Keratinocyte (primary cell): ENCODE measurements around the gene MYO1E. TPM values are rescaled to one million over a fixed set of nuclear protein-coding genes. Genes with fewer than 3 reads are reported as not detected.
A peak's percentile ranks its signal among the peaks of the same experiment; 100 is the strongest.

ENCODE experiments used
- DNase-seq: peaks from one replicate; pipeline ENCODE4 v3.0.0-alpha.2; 2011; ENCODE audit warnings: low read depth, missing footprints, low spot score
- FAIRE-seq: peaks from 2 replicates; lab custom pipeline; 2011; peaks lifted over from hg19 to GRCh38; lab: Jason Lieb, UNC
- H2AFZ ChIP-seq: 2 replicates; pipeline ENCODE4 v1.6.0; 2012; ENCODE audit warnings: low read length, control low read depth, inconsistent platforms; ENCODE audit not compliant: control insufficient read depth
- H3K27ac ChIP-seq: 2 replicates; pipeline ENCODE4 v1.5.1; 2011; ENCODE audit warnings: low read length; ENCODE audit not compliant: control insufficient read depth, insufficient read depth
- H3K27me3 ChIP-seq: 3 replicates; pipeline ENCODE4 v1.6.0; 2011; ENCODE audit warnings: low read length; ENCODE audit not compliant: control insufficient read depth, insufficient read depth; ENCODE audit errors: extremely low read depth
- H3K36me3 ChIP-seq, 2 experiments: 2 replicates in 1 of 2; 3 replicates in 1 of 2; pipeline ENCODE4 v1.5.1; 2011; ENCODE audit warnings: low read length in 2 of 2, mild to moderate bottlenecking in 1 of 2; ENCODE audit not compliant: control insufficient read depth in 2 of 2, insufficient read depth in 2 of 2; ENCODE audit errors: extremely low read depth in 1 of 2
- H3K4me1 ChIP-seq: 3 replicates; pipeline ENCODE4 v1.5.1; 2011; ENCODE audit warnings: low read length; ENCODE audit not compliant: control insufficient read depth, insufficient read depth; ENCODE audit errors: extremely low read depth
- H3K4me2 ChIP-seq: 3 replicates; pipeline ENCODE4 v1.6.0; 2011; ENCODE audit warnings: low read depth, low read length; ENCODE audit not compliant: control insufficient read depth, insufficient read depth; ENCODE audit errors: extremely low read depth
- H3K4me3 ChIP-seq, 3 experiments: fragments of 200-600 bp in 1 of 3; sonication (generic) in 1 of 3; 2 replicates in 2 of 3; 3 replicates in 1 of 3; pipeline ENCODE4 v1.5.1; 2011 to 2016; ENCODE audit warnings: low read length in 3 of 3, mild to moderate bottlenecking in 3 of 3, control low read depth in 2 of 3, inconsistent platforms in 1 of 3, low read depth in 1 of 3, mixed read lengths in 1 of 3, mixed run types in 1 of 3, moderate library complexity in 1 of 3; ENCODE audit not compliant: control insufficient read depth in 2 of 3, insufficient read depth in 2 of 3; ENCODE audit errors: extremely low read depth in 1 of 3
- H3K79me2 ChIP-seq: 2 replicates; pipeline ENCODE4 v1.6.0; 2012; ENCODE audit warnings: low read length; ENCODE audit not compliant: control insufficient read depth, insufficient read depth
- H3K9ac ChIP-seq: 3 replicates; pipeline ENCODE4 v1.6.0; 2011; ENCODE audit warnings: low read length; ENCODE audit not compliant: control insufficient read depth, insufficient read depth; ENCODE audit errors: extremely low read depth
- H3K9me1 ChIP-seq: 3 replicates; pipeline ENCODE4 v1.6.0; 2011; ENCODE audit warnings: low read length; ENCODE audit not compliant: control insufficient read depth, insufficient read depth; ENCODE audit errors: extremely low read depth
- H3K9me3 ChIP-seq: 2 replicates; pipeline ENCODE4 v1.5.1; 2012; ENCODE audit warnings: low read depth, low read length; ENCODE audit not compliant: control insufficient read depth
- H4K20me1 ChIP-seq: 3 replicates; pipeline ENCODE4 v1.6.0; 2011; ENCODE audit warnings: low read length; ENCODE audit not compliant: control insufficient read depth, insufficient read depth; ENCODE audit errors: extremely low read depth
- EZH2 ChIP-seq: IDR thresholded peaks from one replicate; pipeline ENCODE4 v1.6.1; 2012; ENCODE audit warnings: inconsistent platforms, mild to moderate bottlenecking, low read length, moderate library complexity
- dilution Hi-C: fragments of 300-500 bp; cut with MboI; formaldehyde crosslinking; loops from one replicate; pipeline ENCODE4 v1.7.0; 2020; ENCODE audit warnings: low sequenced_read_pairs; ENCODE audit not compliant: extremely low pct_ligation_motif_present
- polyA plus RNA-seq, 5 experiments: library from polyadenylated mRNA; depleted of rRNA in 3 of 5; stranded (reverse) in 3 of 5; stranded (forward) in 1 of 5; unstranded in 1 of 5; fragments of >200 nt; gene quantifications; 1 replicate in 1 of 5; 2 replicates in 3 of 5; 3 replicates in 1 of 5; pipeline versions ENCODE4 v1.2.1 to v1.2.3, GENCODE V29; 2011 to 2012; ENCODE audit warnings: missing spikeins in 2 of 5, low read depth in 1 of 5, low replicate concordance in 1 of 5
- TF ChIP-seq, protein P1 (sequence below), 3 experiments: IDR thresholded peaks in 1 of 3; conservative IDR thresholded peaks in 1 of 3; optimal IDR thresholded peaks in 1 of 3; 2 replicates in 2 of 3; 3 replicates in 1 of 3; pipeline versions ENCODE3 to v1.5.1; 2011; ENCODE audit warnings: low read length in 3 of 3, mild to moderate bottlenecking in 3 of 3, moderate library complexity in 2 of 3, control low read depth in 1 of 3, inconsistent platforms in 1 of 3; ENCODE audit not compliant: insufficient read depth in 2 of 3; ENCODE audit errors: extremely low read depth in 1 of 3

Gene MYO1E
- polyA plus RNA-seq, 1 donor (not counting 4 experiments of a cell fraction or from before 2014, with no cell fraction given), result 213 TPM

- H3K27ac ChIP-seq, result no peak overlapping the region
- peaks cover 6% of the 10 kb centered on the region for H3K4me1 ChIP-seq
- no peaks in the 10 kb centered on the region for H4K20me1 ChIP-seq
- no peaks in the 10 kb centered on the region for H3K79me2 ChIP-seq
- H3K27me3 ChIP-seq, result no peaks in the 10 kb centered on the region
- no peak for TF ChIP-seq EZH2
- TF ChIP-seq, protein P1, sequence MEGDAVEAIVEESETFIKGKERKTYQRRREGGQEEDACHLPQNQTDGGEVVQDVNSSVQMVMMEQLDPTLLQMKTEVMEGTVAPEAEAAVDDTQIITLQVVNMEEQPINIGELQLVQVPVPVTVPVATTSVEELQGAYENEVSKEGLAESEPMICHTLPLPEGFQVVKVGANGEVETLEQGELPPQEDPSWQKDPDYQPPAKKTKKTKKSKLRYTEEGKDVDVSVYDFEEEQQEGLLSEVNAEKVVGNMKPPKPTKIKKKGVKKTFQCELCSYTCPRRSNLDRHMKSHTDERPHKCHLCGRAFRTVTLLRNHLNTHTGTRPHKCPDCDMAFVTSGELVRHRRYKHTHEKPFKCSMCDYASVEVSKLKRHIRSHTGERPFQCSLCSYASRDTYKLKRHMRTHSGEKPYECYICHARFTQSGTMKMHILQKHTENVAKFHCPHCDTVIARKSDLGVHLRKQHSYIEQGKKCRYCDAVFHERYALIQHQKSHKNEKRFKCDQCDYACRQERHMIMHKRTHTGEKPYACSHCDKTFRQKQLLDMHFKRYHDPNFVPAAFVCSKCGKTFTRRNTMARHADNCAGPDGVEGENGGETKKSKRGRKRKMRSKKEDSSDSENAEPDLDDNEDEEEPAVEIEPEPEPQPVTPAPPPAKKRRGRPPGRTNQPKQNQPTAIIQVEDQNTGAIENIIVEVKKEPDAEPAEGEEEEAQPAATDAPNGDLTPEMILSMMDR (optimal IDR thresholded peaks at IDR 0.05 in 1 of 3, IDR thresholded peaks at IDR 0.05 in 1 of 3, conservative IDR thresholded peaks at IDR 0.05 in 1 of 3; ENCODE audit: extremely low read depth in 1 of 3, insufficient read depth in 2 of 3, low read length in 3 of 3), result no peak
- DNase-seq, result no peak
- no peak overlapping the region for H3K4me3 ChIP-seq
- no peaks in the 10 kb centered on the region for H3K36me3 ChIP-seq
- FAIRE-seq, result peak; percentile 9
- H3K4me2 ChIP-seq, result no peak overlapping the region
- no peaks in the 10 kb centered on the region for H3K9me1 ChIP-seq
- H3K9ac ChIP-seq, result no peak overlapping the region
- H2AFZ ChIP-seq, result no peak overlapping the region
- dilution Hi-C loops, result no loop called here
- H3K9me3 ChIP-seq, result no peaks in the 10 kb centered on the region
Measured at GRCh38 chr15:59398220-59398619, 25.5 kb upstream of the MYO1E start.

DNA sequence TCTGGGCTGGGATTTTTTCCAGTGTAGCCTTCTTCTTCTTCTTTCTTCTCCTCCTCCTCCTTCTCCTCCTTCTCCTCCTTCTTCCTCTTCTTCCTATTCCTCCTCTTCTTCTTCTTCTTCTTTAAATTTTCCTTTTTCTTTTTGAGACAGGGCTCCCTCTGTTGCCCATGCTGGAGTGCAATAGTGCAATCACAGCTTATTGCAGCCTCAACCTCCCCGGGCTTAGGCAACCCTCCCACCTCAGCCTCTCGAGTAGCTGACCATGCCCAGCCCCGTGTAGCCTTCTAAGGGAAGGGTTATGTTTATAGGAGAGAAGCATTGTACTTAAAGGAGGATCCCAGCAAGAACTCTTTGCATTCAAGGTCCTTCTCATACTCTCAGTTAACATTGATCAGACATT lies 24.0 kb upstream of the MYO1E start:
- no peaks in the 10 kb centered on the region for H3K27me3 ChIP-seq
- H3K36me3 ChIP-seq, result no peaks in the 10 kb centered on the region
- H3K4me2 ChIP-seq, result no peak overlapping the region
- H4K20me1 ChIP-seq, result no peaks in the 10 kb centered on the region
- H3K79me2 ChIP-seq, result no peaks in the 10 kb centered on the region
- H3K9me1 ChIP-seq, result no peaks in the 10 kb centered on the region
- H3K9me3 ChIP-seq, result no peaks in the 10 kb centered on the region
- H3K4me1 ChIP-seq, result peaks cover 6% of the 10 kb centered on the region
- no peak overlapping the region for H3K27ac ChIP-seq
- dilution Hi-C loops, result no loop called here
- H3K9ac ChIP-seq, result no peak overlapping the region
- TF ChIP-seq EZH2, result no peak
- TF ChIP-seq, protein P1 (optimal IDR thresholded peaks at IDR 0.05 in 1 of 3, IDR thresholded peaks at IDR 0.05 in 1 of 3, conservative IDR thresholded peaks at IDR 0.05 in 1 of 3; ENCODE audit: extremely low read depth in 1 of 3, insufficient read depth in 2 of 3, low read length in 3 of 3), result no peak
- DNase-seq (no peak), FAIRE-seq (no peak)
- no peak overlapping the region for H3K4me3 ChIP-seq
- no peak overlapping the region for H2AFZ ChIP-seq
